ENCODE measurements around the gene CDV3.
"Not testable (repeated sequence)": the region's sequence is repeated elsewhere in the genome, so short reads cannot be mapped to it uniquely, and the experiment has no call there.

DNA sequence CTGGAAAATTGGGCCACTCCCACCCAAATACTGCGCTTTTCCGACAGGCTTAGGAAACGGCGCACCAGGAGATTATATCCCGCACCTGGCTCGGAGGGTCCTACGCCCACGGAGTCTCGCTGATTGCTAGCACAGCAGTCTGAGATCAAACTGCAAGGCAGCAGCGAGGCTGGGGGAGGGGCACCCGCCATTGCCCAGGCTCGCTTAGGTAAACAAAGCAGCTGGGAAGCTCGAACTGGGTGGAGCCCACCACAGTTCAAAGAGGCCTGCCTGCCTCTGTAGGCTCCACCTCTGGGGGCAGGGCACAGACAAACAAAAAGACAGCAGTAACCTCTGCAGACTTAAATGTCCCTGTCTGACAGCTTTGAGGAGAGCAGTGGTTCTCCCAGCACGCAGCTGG is 21.9 kb upstream of the CDV3 start:
- TF ChIP-seq CTCF (conservative IDR thresholded peaks at IDR 0.05; ENCODE audit: low read length); EZH2phosphoT487 (IDR thresholded peaks at IDR 0.05; ENCODE audit: borderline replicate concordance, low read depth, low read length): not testable (repeated sequence)
